OCI-LY7 (cell line): ENCODE measurements around the gene UGT1A6. TPM values are rescaled to one million over a fixed set of nuclear protein-coding genes. Genes with fewer than 3 reads are reported as not detected.

Experiments used
- BruUV-seq: library from RNA; stranded (reverse); fragments of 400-500 nt; replicated peaks from 2 replicates; lab custom pipeline; 2021; lab: Mats Ljungman, UMichigan
- CTCF ChIA-PET: fragments of 300-600 bp; sonication (Branson Sonifier 250); formaldehyde crosslinking; loops from one replicate; lab custom pipeline; 2022; ENCODE audit warnings: antibody characterized with exemption; ENCODE audit not compliant: unreplicated experiment; lab: Charles Lee
- POLR2A ChIA-PET: fragments of 300-600 bp; sonication (Branson Sonifier 250); formaldehyde crosslinking; loops from one replicate; lab custom pipeline; 2022; ENCODE audit warnings: antibody characterized with exemption; lab: Charles Lee
- DNase-seq: peaks from one replicate; pipeline ENCODE4 v3.0.0-alpha.2; 2015; ENCODE audit warnings: low spot score
- H2AFZ ChIP-seq: fragments of 200-600 bp; sonication (generic), shearing (Covaris generic); 2 replicates; pipeline ENCODE4 v1.6.1; 2014; ENCODE audit warnings: mild to moderate bottlenecking, antibody characterized with exemption, low read length, moderate library complexity
- H3K27ac ChIP-seq: fragments of 200-600 bp; sonication (generic); 2 replicates; pipeline ENCODE4 v1.5.1; 2014; ENCODE audit warnings: mixed run types, low read depth, mild to moderate bottlenecking, moderate library complexity, low read length, inconsistent platforms; ENCODE audit not compliant: poor library complexity, severe bottlenecking
- H3K36me3 ChIP-seq: fragments of 200-600 bp; sonication (generic); 2 replicates; pipeline ENCODE4 v1.6.1; 2014; ENCODE audit warnings: mild to moderate bottlenecking, antibody characterized with exemption, low read length, moderate library complexity, mixed read lengths; ENCODE audit not compliant: insufficient read depth
- H3K4me1 ChIP-seq: fragments of 200-600 bp; sonication (generic); 2 replicates; pipeline ENCODE4 v1.5.1; 2014; ENCODE audit warnings: mild to moderate bottlenecking, low read length; ENCODE audit not compliant: insufficient read depth, poor library complexity, severe bottlenecking
- H3K4me2 ChIP-seq: fragments of 200-600 bp; sonication (generic); 2 replicates; pipeline ENCODE4 v1.6.1; 2014; ENCODE audit warnings: mild to moderate bottlenecking, low read length
- H3K4me3 ChIP-seq: fragments of 200-600 bp; sonication (generic); 2 replicates; pipeline ENCODE4 v1.5.1; 2014; ENCODE audit warnings: mild to moderate bottlenecking, low read depth, low read length; ENCODE audit not compliant: poor library complexity, severe bottlenecking
- H3K79me2 ChIP-seq: fragments of 200-600 bp; sonication (generic); 2 replicates; pipeline ENCODE4 v1.6.1; 2016; ENCODE audit warnings: low read depth, mild to moderate bottlenecking, low read length, moderate library complexity, mixed read lengths; ENCODE audit not compliant: insufficient read depth
- H3K9me2 ChIP-seq: fragments of 200-600 bp; sonication (generic); 2 replicates; pipeline ENCODE4 v1.6.1; 2016; ENCODE audit warnings: mild to moderate bottlenecking, low read length, mixed read lengths; ENCODE audit not compliant: insufficient read depth
- H3K9me3 ChIP-seq: fragments of 200-600 bp; sonication (generic); 2 replicates; pipeline ENCODE4 v1.6.1; 2014; ENCODE audit warnings: mild to moderate bottlenecking, mixed run types, low read length, mixed read lengths
- H4K20me1 ChIP-seq: fragments of 200-600 bp; sonication (generic); 2 replicates; pipeline ENCODE4 v1.6.1; 2014; ENCODE audit warnings: mild to moderate bottlenecking, antibody characterized with exemption, low read length, moderate library complexity, mixed read lengths; ENCODE audit not compliant: insufficient read depth
- CTCF ChIP-seq: fragments of 200-600 bp; sonication (generic); conservative IDR thresholded peaks from 2 replicates; pipeline ENCODE4 v1.5.1; 2014; ENCODE audit warnings: mild to moderate bottlenecking, antibody characterized with exemption, low read length, moderate library complexity, mixed read lengths
- EZH2phosphoT487 ChIP-seq: fragments of 200-600 bp; sonication (generic); IDR thresholded peaks from 2 replicates; pipeline ENCODE4 v1.6.1; 2018; ENCODE audit warnings: low read depth, borderline replicate concordance, mild to moderate bottlenecking, mixed run types, antibody characterized with exemption, low read length, moderate library complexity, mixed read lengths
- intact Hi-C: fragments of 100-400 bp; cut with micrococcal nuclease; formaldehyde crosslinking; loops from one replicate; pipeline ENCODE4 v1.10.0; 2022; ENCODE audit not compliant: unreplicated experiment
- total RNA-seq, 2 experiments: library from RNA; depleted of rRNA in 1 of 2; stranded (reverse); fragments of >200 nt in 1 of 2; shearing (Covaris generic) in 1 of 2; gene quantifications; 2 replicates each; pipeline ENCODE4 v1.2.3, GENCODE V29; 2014 to 2022

The UGT1A6 gene
- total RNA-seq, 2 experiments from 2014 or later = not detected

GRCh38 chr2:233764264-233764663 is 71.6 kb downstream of the UGT1A6 start:
- Histone ChIP-seq H3K79me2 (no peaks in the 10 kb centered on the region), H2AFZ (no peak overlapping the region), H3K4me2 (no peak overlapping the region), H3K4me3 (no peak overlapping the region), H3K27ac (no peak overlapping the region), H3K9me3 (no peaks in the 10 kb centered on the region), H3K9me2 (no peaks in the 10 kb centered on the region), H3K4me1 (no peaks in the 10 kb centered on the region), H4K20me1 (no peaks in the 10 kb centered on the region), H3K36me3 (no peaks in the 10 kb centered on the region)
- DNase-seq = no peak
- intact Hi-C loops = no loop called here
- POLR2A ChIA-PET = no interaction called here
- no peak for TF ChIP-seq CTCF
- CTCF ChIA-PET = no interaction called here
- no TSS peak for BruUV-seq

GRCh38 chr2:233764761-233765160 is 72.1 kb downstream of the UGT1A6 start:
- Histone ChIP-seq H3K36me3 (no peaks in the 10 kb centered on the region), H3K4me3 (no peak overlapping the region), H2AFZ (no peak overlapping the region), H3K27ac (no peak overlapping the region), H3K9me3 (no peaks in the 10 kb centered on the region), H3K4me2 (no peak overlapping the region), H3K79me2 (no peaks in the 10 kb centered on the region), H4K20me1 (no peaks in the 10 kb centered on the region), H3K9me2 (no peaks in the 10 kb centered on the region), H3K4me1 (no peaks in the 10 kb centered on the region)
- DNase-seq = no peak
- TF ChIP-seq CTCF = no peak
- intact Hi-C loops = no loop called here
- ChIA-PET CTCF (no interaction called here), POLR2A (no interaction called here)
- BruUV-seq = no TSS peak

GRCh38 chr2:233766416-233766815 is 73.7 kb downstream of the UGT1A6 start:
- H3K9me2 ChIP-seq = no peaks in the 10 kb centered on the region
- ChIA-PET POLR2A (no interaction called here), CTCF (no interaction called here)
- no peak overlapping the region for H2AFZ ChIP-seq
- DNase-seq = no peak
- BruUV-seq = no TSS peak
- H3K4me2 ChIP-seq = no peak overlapping the region
- H3K79me2 ChIP-seq = no peaks in the 10 kb centered on the region
- H4K20me1 ChIP-seq = no peaks in the 10 kb centered on the region
- H3K36me3 ChIP-seq = no peaks in the 10 kb centered on the region
- no peak overlapping the region for H3K27ac ChIP-seq
- H3K4me3 ChIP-seq = no peak overlapping the region
- H3K9me3 ChIP-seq = no peaks in the 10 kb centered on the region
- intact Hi-C loops = no loop called here
- TF ChIP-seq EZH2phosphoT487 = no peak
- TF ChIP-seq CTCF = no peak
- H3K4me1 ChIP-seq = no peaks in the 10 kb centered on the region
